NCI-H1105 treated with DMSO at 0.1 percent for 48 hours (cell line): ENCODE measurements around the gene HCRT.

Source experiments
- DNase-seq: peaks from one replicate; lab custom pipeline; 2025; lab: John Stamatoyannopoulos, UW

The HCRT gene

DNA sequence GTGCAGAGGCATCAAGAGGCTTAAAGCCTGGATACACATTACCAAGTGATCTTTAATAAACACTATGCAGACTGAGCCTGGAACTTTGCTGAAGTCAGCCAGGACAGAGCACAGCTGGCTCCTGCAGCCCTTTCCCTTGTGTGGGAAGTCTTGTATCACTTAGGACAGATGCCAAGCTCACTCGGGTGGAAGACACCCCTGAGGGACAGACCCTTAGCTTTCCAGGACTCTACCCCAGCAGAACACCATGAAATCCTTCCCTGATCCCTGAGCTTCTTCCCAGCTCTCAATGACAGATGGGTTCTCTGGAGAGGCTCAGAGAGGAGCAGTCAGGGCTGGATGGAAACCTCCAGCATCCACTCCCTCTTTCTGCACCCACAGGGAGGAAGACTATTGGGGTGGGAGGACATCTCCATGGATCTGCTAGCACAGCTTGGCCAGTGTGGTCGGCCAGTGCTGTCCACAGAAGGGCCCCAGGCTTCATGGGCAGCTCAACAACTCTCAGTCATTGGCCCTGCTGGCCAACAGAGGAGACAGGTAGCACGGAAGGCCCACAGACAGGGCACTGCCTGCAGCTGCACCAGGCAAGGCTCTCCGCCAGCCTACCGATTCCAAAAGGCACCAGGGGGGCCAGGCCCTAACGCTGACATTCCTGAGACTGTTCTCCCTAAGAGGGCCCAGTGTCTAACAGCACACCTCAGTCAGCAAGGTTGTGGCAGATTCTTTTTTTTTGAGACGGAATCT lies 46.3 kb downstream of the HCRT start:
- no peak for DNase-seq

- no peak for DNase-seq
These were observed 48.6 kb downstream of the HCRT start for GRCh38 chr17:42136654-42137051.

DNA sequence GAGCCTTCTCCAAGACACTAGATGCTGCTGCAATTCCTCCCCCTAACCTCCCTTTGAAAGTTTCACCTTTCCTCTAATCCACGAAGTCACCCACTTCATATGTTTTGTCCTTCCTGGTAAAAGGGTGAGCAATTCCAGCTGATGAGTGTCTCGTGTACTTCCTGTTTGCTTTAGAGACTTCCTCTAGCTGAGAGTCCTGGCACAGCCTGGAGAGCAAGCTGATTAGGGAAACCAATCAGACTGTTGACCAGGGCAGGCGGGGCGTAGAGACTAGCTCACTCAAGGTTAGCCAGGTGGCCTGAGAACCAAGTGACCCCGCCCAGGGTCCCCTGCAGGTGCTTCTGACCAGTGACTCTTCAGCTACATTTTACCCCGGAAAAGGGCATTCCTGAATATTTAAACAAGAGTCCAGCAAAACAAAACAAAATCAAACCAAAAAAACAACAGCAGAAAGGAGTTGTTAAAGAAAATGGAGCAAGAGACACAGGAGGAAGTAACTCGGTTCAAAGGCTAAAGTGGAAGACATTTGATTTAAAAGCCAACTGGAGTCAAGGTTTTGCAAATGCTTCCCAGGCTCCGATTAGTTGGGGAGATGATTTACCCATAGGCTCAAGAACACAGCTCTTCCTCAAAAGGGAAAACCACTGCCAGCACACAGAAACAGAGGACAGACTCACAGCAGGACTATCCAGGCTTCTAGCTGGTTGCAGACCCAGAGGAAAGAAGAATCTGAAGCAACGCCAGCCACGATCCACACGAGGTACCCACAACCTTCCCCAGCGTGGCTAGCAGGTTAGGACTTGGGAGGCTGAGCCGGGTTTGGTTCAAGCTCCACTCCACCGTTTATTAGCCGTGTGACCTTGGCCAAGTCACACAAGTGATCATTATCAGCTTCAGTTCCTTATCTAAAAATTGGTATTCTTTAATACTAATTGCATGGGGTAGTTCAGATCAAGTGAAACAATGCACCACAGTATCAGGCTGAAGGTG lies 49.3 kb downstream of the HCRT start:
- no peak for DNase-seq

DNA sequence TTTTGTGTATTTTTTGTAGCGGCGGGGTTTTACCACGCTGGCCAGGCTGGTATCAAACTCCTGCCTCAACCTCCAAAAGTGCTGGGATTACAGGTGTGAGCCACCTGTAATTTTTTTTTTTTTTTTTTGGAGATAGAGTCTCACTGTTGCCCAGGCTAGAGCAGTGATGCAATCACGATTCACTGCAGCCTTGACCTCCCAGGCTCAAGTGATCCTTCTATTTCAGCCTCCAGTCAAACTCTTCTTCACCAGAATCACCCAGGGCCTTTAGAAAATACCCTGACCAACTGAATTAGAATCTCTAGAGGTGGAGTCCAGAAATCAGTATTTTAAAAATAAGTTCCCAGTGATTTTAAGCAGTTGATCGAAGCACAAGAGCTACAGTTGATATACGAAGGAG lies 50.1 kb downstream of the HCRT start:
- DNase-seq, result no peak
